C4-2B (cell line): ENCODE data around the gene ZNF341.

Experiments used
- CTCF ChIP-seq: fragments of 450-650 bp; conservative IDR thresholded peaks from 2 replicates; pipeline ENCODE4 v1.5.1; 2017; ENCODE audit warnings: mild to moderate bottlenecking
- ZFX ChIP-seq: fragments of 450-650 bp; IDR thresholded peaks from 2 replicates; pipeline ENCODE4 v1.6.1; 2017

- TF ChIP-seq CTCF, result no peak
- no peak for TF ChIP-seq ZFX
These were observed 41.8 kb downstream of the ZNF341 start for GRCh38 chr20:33773412-33774089.
